ENCODE results near the gene CYSLTR1.

- TF ChIP-seq, protein P1, sequence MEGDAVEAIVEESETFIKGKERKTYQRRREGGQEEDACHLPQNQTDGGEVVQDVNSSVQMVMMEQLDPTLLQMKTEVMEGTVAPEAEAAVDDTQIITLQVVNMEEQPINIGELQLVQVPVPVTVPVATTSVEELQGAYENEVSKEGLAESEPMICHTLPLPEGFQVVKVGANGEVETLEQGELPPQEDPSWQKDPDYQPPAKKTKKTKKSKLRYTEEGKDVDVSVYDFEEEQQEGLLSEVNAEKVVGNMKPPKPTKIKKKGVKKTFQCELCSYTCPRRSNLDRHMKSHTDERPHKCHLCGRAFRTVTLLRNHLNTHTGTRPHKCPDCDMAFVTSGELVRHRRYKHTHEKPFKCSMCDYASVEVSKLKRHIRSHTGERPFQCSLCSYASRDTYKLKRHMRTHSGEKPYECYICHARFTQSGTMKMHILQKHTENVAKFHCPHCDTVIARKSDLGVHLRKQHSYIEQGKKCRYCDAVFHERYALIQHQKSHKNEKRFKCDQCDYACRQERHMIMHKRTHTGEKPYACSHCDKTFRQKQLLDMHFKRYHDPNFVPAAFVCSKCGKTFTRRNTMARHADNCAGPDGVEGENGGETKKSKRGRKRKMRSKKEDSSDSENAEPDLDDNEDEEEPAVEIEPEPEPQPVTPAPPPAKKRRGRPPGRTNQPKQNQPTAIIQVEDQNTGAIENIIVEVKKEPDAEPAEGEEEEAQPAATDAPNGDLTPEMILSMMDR (conservative IDR thresholded peaks at IDR 0.05; ENCODE audit: low read depth, low read length): 0 out of 2 replicates have a peak, but pooled peaks have one; percentile 33
- no peak for TF ChIP-seq EZH2 (IDR thresholded peaks at IDR 0.05; ENCODE audit: borderline replicate concordance, low read depth, low read length, poor library complexity, severe bottlenecking)
These were observed 48.5 kb upstream of the CYSLTR1 start for GRCh38 chrX:78375894-78376293.
